GM21737 (cell line): Measurements from ENCODE around the gene CD300LF.

Experiments
- ATAC-seq: cut with Tn5 transposase; IDR thresholded peaks from one replicate; pipeline ENCODE4 v1.9.1; 2021; ENCODE audit warnings: mild to moderate bottlenecking, moderate library complexity; ENCODE audit not compliant: unreplicated experiment

Gene CD300LF

GRCh38 chr17:74746376-74746775 is 33.7 kb upstream of the CD300LF start:
- ATAC-seq, result no peak

- ATAC-seq, result no peak
These were observed 32.9 kb upstream of the CD300LF start for GRCh38 chr17:74745548-74746177.

- ATAC-seq, result no peak
These were observed 32.2 kb upstream of the CD300LF start for GRCh38 chr17:74744714-74745547.

GRCh38 chr17:74744349-74744713 is 31.6 kb upstream of the CD300LF start:
- ATAC-seq, result no peak

- no peak for ATAC-seq
These were observed 31.0 kb upstream of the CD300LF start for GRCh38 chr17:74743755-74744154.

DNA sequence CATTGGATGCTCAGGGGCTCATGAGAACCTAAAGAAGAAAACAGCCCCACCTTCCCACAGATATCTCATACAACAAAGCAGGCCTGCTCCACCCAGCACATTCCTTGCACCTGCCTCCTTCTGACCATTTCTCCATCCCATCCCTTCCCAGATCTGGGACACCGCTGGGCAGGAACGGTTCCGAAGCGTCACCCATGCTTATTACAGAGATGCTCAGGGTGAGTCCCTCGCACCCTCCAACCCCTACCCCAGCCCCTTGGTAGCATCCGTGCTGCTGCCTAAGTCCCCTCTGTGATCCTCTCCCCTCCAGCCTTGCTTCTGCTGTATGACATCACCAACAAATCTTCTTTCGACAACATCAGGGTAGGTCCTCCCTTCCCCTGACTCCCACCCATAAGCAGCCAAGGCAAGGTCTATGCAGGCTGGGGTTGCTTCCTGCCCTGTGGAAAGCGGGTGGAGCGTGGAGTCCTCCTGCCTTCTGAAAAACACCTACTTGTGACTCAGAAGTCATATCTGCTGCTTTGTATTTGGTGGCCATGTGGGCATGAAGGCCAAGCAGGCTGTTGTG is 30.3 kb upstream of the CD300LF start:
- no peak for ATAC-seq

- no peak for ATAC-seq
These were observed 29.4 kb upstream of the CD300LF start for GRCh38 chr17:74742153-74742515.

GRCh38 chr17:74740641-74741387 is 28.1 kb upstream of the CD300LF start:
- ATAC-seq, result no peak

DNA sequence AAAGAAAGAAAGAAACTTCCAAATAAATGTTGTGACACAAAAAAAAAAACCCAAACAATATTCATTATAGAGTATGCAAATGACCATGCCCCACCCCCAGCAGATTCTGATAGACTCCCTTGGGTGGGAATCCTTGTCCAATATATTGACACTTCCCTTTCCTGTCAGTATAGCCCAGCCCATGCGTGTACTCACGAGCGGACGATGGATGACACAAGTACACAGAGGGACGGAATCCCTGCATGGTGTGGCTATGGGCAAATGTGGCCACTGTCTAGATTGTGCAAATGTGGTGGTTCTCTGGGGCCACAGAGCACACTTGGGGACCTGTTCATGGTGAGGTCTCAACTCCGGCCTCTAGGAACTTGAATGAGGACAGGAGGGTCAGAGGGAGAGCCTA is 27.4 kb upstream of the CD300LF start:
- ATAC-seq, result no peak

- ATAC-seq, result no peak
These were observed 26.6 kb upstream of the CD300LF start for GRCh38 chr17:74739227-74739831.

- ATAC-seq, result peak; percentile 36
These were observed 25.6 kb upstream of the CD300LF start for GRCh38 chr17:74738051-74738996.

DNA sequence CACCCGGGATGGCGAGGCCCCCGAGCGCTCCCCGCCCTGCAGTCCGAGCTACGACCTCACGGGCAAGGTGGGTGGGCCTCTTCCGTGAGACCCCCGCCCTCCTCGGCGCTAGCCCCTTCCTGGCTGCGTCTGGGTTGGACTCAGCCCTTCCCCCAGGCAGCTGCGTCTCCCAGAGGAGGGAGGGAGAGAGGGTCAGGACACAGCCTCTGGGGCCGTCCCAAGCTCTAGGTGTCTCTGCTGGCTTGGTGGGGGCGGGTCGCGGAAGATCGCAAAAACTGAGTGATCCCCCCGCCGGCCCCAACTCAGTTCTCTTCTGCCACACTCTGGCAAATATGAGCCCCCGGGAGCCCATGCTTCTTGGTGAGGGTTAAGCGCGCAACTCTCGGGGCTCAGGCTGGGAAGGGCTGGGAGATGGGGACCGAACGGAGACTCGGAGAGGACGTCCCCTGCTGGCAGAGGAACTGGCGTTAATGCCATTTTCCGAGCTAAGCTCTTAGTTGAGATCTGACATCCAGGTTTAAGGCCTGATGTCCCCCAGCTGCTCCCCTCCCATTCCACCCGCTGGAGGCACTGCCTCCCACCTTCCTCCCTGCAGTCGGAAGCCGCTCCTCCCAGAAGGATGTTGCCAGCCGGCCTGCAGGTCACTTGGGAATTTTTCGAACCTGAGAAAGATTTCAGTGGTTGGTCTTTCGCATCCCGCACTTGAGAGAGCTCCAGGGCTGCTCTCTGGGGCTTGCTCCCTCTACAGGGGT is 24.8 kb upstream of the CD300LF start:
- no peak for ATAC-seq

GRCh38 chr17:74736513-74737298 is 24.0 kb upstream of the CD300LF start, which contains the start of gene RAB37:
Gene RAB37, plus strand, starts transcription at chr17:74737256. Its CDS starts 17 bp downstream, at chr17:74737273.
- ATAC-seq, result peak; percentile 42

GRCh38 chr17:74734256-74734655 is 21.5 kb upstream of the CD300LF start:
- ATAC-seq, result no peak

- ATAC-seq, result no peak
These were observed 20.8 kb upstream of the CD300LF start for GRCh38 chr17:74733365-74734122.

DNA sequence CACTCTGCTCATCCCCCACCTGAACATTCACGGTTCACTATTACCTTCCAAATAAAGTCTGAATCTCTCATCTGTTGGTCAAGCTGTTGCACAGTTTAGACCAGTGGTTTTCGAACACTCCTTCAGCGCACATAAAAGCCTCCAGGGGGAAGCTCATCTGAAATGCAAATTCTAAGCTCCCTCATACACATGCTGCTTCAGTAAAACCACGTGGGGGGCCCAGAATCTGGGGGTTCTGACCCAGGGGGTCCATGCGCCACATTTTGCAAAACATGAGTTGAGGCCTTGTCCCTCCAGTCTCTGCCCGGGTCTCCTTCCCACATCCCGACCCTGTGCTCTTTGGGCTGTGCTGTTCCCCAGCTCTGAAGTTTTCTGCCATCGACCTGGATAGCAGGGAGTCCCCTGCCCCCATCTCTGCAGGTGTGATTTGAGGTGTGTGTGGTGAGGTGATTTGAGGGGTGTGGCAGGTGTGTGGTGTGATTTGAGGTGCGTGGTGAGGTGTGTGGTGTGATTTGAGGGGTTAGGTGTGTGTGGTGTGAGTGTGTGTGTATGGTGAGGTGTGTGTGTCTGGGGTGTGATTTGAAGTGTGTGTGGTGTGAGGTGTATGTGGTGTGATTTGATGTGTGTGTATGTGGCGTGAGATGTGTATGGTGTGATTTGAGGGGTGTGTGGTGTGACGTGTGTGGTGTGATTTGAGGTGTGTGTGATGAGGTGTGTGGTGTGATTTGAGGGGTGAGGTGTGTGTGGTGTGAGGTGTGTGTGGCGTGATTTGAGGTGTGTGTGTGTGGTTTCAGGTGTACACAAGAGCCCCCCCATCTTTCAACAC is 19.5 kb upstream of the CD300LF start:
- ATAC-seq, result no peak

DNA sequence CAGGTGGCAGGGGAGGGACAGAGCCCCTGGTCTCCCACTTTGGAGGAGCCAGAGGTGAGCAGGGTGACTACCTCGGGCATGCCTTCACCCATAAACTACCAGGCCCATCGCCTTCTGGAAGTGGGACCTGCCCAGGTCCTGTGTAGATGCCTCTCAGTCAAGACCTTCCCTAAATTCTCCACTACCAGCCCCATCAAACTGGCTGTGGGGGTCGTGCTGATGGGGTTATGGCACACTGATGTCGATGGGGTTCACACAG is 18.6 kb upstream of the CD300LF start:
- ATAC-seq, result no peak
